ENCODE results near the gene B3GAT2. TPM values are rescaled to one million over a fixed set of nuclear protein-coding genes. Genes with fewer than 3 reads are reported as not detected.
"Not testable (repeated sequence)": the region's sequence is repeated elsewhere in the genome, so short reads cannot be mapped to it uniquely, and the experiment has no call there.

B3GAT2 gene
- polyA plus RNA-seq, 1 experiment = 0.01 TPM

- Histone ChIP-seq H3K27me3 (ENCODE audit: control insufficient read depth, insufficient read depth, low read length) (peaks cover 20% of the 10 kb centered on the region), H3K36me3 (ENCODE audit: control insufficient read depth, insufficient read depth, low read length) (no peaks in the 10 kb centered on the region), H3K4me3 (ENCODE audit: low read depth, low read length) (no peak overlapping the region)
- no peak for DNase-seq (ENCODE audit: low read depth)
- no peak for TF ChIP-seq CTCF (IDR thresholded peaks at IDR 0.05; ENCODE audit: insufficient read depth, low read depth, low read length)
- POLR2A ChIA-PET = no interaction called here
- CTCF ChIA-PET = interaction anchor here (0.6 to 0.7 kb wide), 2 partner anchors 161 to 589 kb away, joined by 3 read pairs; no protein-coding TSS in a partner anchor
Measured at GRCh38 chr6:70954176-70954575, 2.7 kb downstream of the B3GAT2 start.

GRCh38 chr6:70952608-70953165 is 4.2 kb downstream of the B3GAT2 start:
- no peak for DNase-seq (ENCODE audit: low read depth)
- ChIA-PET CTCF (no interaction called here), POLR2A (no interaction called here)
- peaks cover 16% of the 10 kb centered on the region for H3K27me3 ChIP-seq (ENCODE audit: control insufficient read depth, insufficient read depth, low read length)
- TF ChIP-seq CTCF (IDR thresholded peaks at IDR 0.05; ENCODE audit: insufficient read depth, low read depth, low read length) = no peak
- no peaks in the 10 kb centered on the region for H3K36me3 ChIP-seq (ENCODE audit: control insufficient read depth, insufficient read depth, low read length)
- H3K4me3 ChIP-seq (ENCODE audit: low read depth, low read length) = no peak overlapping the region

- H3K36me3 ChIP-seq (ENCODE audit: control insufficient read depth, insufficient read depth, low read length); H3K27me3 ChIP-seq (ENCODE audit: control insufficient read depth, insufficient read depth, low read length); CTCF ChIA-PET; DNase-seq (ENCODE audit: low read depth); H3K4me3 ChIP-seq (ENCODE audit: low read depth, low read length); POLR2A ChIA-PET: not testable (repeated sequence)
Measured at GRCh38 chr6:70944321-70944720, 12.5 kb downstream of the B3GAT2 start.

- ChIA-PET POLR2A (no interaction called here), CTCF (interaction anchor here (1.4 to 1.6 kb wide), 2 partner anchors 22 to 23 kb away, joined by 3 to 5 read pairs; partner anchors contain the start of gene B3GAT2)
- Histone ChIP-seq H3K27me3 (ENCODE audit: control insufficient read depth, insufficient read depth, low read length) (no peaks in the 10 kb centered on the region), H3K4me3 (ENCODE audit: low read depth, low read length) (no peak overlapping the region), H3K36me3 (ENCODE audit: control insufficient read depth, insufficient read depth, low read length) (no peaks in the 10 kb centered on the region)
- DNase-seq (ENCODE audit: low read depth) = no peak
- no peak for TF ChIP-seq CTCF (IDR thresholded peaks at IDR 0.05; ENCODE audit: insufficient read depth, low read depth, low read length)
Measured at GRCh38 chr6:70933853-70934252, 23.0 kb downstream of the B3GAT2 start.

GRCh38 chr6:70905742-70906141 is 51.1 kb downstream of the B3GAT2 start:
- Histone ChIP-seq H3K36me3 (ENCODE audit: control insufficient read depth, insufficient read depth, low read length) (no peaks in the 10 kb centered on the region), H3K4me3 (ENCODE audit: low read depth, low read length) (no peak overlapping the region), H3K27me3 (ENCODE audit: control insufficient read depth, insufficient read depth, low read length) (no peaks in the 10 kb centered on the region)
- POLR2A ChIA-PET = no interaction called here
- CTCF ChIA-PET = interaction anchor here (0.8 to 1.3 kb wide), 2 partner anchors 21 to 537 kb away, joined by 3 read pairs; no protein-coding TSS in a partner anchor
- DNase-seq (ENCODE audit: low read depth) = no peak
- TF ChIP-seq CTCF (IDR thresholded peaks at IDR 0.05; ENCODE audit: insufficient read depth, low read depth, low read length) = no peak
